Testis (tissue), 3 donors: ENCODE measurements around the gene OSBPL8. TPM values are rescaled to one million over a fixed set of nuclear protein-coding genes. Genes with fewer than 3 reads are reported as not detected.

ENCODE experiments used
- DNase-seq: peaks from one replicate; pipeline ENCODE4 v3.0.0-alpha.2; 2019
- H3K27ac ChIP-seq, 2 donors: fragments of 200-600 bp; sonication (generic); one replicate each; pipeline ENCODE4 v1.5.1; 2019
- H3K27me3 ChIP-seq: fragments of 200-600 bp; sonication (generic); one replicate; pipeline ENCODE4 v1.5.1; 2019
- H3K36me3 ChIP-seq: fragments of 200-600 bp; sonication (generic); one replicate; pipeline ENCODE4 v1.5.1; 2017; ENCODE audit warnings: low read depth; ENCODE audit errors: missing control alignments
- H3K4me1 ChIP-seq: fragments of 200-600 bp; sonication (generic); one replicate; pipeline ENCODE4 v1.5.1; 2019
- H3K4me3 ChIP-seq, 2 donors: fragments of 200-600 bp; sonication (generic); one replicate each; pipeline ENCODE4 v1.5.1; 2017 to 2019
- H3K9me3 ChIP-seq: fragments of 200-600 bp; sonication (generic); one replicate; pipeline ENCODE4 v1.5.1; 2017
- POLR2A ChIP-seq: fragments of 450-650 bp; IDR thresholded peaks from one replicate; pipeline ENCODE4 v1.6.1; 2017; ENCODE audit warnings: antibody characterized with exemption, mild to moderate bottlenecking, moderate library complexity
- WGBS, 2 donors: methylation state at CpG; one replicate each; pipeline ENCODE4 v1.1.5; 2018; 5-methylcytosine and 5-hydroxymethylcytosine counted together
- intact Hi-C: fragments of 100-400 bp; cut with DNase I; formaldehyde crosslinking; loops from one replicate; pipeline ENCODE4 v1.15.1; 2023; ENCODE audit warnings: low total_unique reads
- polyA plus RNA-seq: library from polyadenylated mRNA; stranded (reverse); fragments of 350-450 nt; fragmentation: Illumina TruSeq; extraction: RNeasy Lipid Tissue Mini Kit (QIAGEN cat#74804); gene quantifications from one replicate; pipeline ENCODE4 v1.2.3, GENCODE V29; 2014; ENCODE audit warnings: low read depth, low replicate concordance; ENCODE audit not compliant: insufficient read depth
- total RNA-seq, 2 donors: library from RNA; depleted of rRNA; stranded (reverse); fragments of >200 nt; gene quantifications; one replicate each; pipeline ENCODE4 v1.2.3, GENCODE V29; 2016
- TF ChIP-seq, protein P1 (sequence below), 3 experiments: fragments of 450-650 bp in 2 of 3; fragments of 200-600 bp in 1 of 3; sonication (generic) in 1 of 3; IDR thresholded peaks; one replicate each; pipeline ENCODE4 v1.5.1; 2016 to 2019; ENCODE audit warnings: antibody characterized with exemption in 3 of 3, mild to moderate bottlenecking in 2 of 3, moderate library complexity in 1 of 3

Gene OSBPL8
- total and polyA plus RNA-seq, 3 donors from 2014 or later, result 19.1 to 77.5 (median 64.3) TPM

DNA sequence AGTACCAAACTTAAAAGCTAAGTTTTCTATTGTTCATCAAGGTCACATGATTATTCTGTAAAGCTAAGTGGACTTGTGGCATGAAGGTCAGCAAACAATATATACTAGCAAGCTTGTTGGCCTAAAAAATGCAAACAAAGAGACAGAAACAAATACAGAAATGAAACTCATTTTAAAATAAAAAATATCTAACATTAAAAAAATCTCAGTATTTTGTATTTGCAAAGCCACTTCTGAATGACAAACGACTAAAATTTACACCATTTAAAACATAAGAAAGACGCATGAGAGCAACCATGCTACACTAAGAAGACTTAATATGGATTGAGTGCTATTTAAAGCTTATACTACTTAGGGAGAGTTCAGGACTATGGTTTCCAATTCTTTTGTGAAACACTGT lies 138.5 kb downstream of the OSBPL8 start:
- no peak for TF ChIP-seq POLR2A
- TF ChIP-seq, protein P1, sequence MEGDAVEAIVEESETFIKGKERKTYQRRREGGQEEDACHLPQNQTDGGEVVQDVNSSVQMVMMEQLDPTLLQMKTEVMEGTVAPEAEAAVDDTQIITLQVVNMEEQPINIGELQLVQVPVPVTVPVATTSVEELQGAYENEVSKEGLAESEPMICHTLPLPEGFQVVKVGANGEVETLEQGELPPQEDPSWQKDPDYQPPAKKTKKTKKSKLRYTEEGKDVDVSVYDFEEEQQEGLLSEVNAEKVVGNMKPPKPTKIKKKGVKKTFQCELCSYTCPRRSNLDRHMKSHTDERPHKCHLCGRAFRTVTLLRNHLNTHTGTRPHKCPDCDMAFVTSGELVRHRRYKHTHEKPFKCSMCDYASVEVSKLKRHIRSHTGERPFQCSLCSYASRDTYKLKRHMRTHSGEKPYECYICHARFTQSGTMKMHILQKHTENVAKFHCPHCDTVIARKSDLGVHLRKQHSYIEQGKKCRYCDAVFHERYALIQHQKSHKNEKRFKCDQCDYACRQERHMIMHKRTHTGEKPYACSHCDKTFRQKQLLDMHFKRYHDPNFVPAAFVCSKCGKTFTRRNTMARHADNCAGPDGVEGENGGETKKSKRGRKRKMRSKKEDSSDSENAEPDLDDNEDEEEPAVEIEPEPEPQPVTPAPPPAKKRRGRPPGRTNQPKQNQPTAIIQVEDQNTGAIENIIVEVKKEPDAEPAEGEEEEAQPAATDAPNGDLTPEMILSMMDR (IDR thresholded peaks at IDR 0.05), result no peak
- Histone ChIP-seq H3K4me3 (no peak overlapping the region), H3K9me3 (no peaks in the 10 kb centered on the region), H3K27me3 (no peaks in the 10 kb centered on the region), H3K27ac (no peak overlapping the region), H3K36me3 (no peaks in the 10 kb centered on the region), H3K4me1 (no peaks in the 10 kb centered on the region)
- intact Hi-C loops, result no loop called here
- WGBS, 2 donors, result 86 to 90% methylated on average over 2 of the region's 2 CpGs
- DNase-seq, result no peak

DNA sequence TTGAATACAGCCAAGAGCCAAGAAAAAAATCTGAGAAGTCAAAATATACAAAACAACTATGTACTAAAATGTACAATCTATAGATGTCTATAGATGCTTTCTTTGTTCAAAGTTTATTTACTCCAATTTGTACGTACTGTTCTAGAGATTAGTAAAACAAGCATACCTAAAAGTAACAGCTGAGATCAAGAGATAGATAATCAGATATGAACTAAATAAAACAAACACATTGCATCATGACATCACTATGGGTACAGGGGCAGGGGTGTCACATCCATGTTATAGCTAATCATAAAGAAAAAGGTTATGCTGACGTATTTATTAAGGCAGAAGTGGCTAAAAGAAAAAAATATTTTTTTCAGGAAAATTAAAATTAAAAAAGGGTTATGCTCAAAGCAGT lies 139.3 kb downstream of the OSBPL8 start:
- intact Hi-C loops, result no loop called here
- WGBS, 2 donors, result 82 to 93% methylated on average over 2 of the region's 2 CpGs
- H3K4me3 ChIP-seq, result no peak overlapping the region
- DNase-seq, result no peak
- no peaks in the 10 kb centered on the region for H3K27me3 ChIP-seq
- H3K27ac ChIP-seq, result no peak overlapping the region
- H3K4me1 ChIP-seq, result no peaks in the 10 kb centered on the region
- TF ChIP-seq, protein P1 (IDR thresholded peaks at IDR 0.05), result no peak
- TF ChIP-seq POLR2A, result no peak
- H3K9me3 ChIP-seq, result no peaks in the 10 kb centered on the region
- no peaks in the 10 kb centered on the region for H3K36me3 ChIP-seq

DNA sequence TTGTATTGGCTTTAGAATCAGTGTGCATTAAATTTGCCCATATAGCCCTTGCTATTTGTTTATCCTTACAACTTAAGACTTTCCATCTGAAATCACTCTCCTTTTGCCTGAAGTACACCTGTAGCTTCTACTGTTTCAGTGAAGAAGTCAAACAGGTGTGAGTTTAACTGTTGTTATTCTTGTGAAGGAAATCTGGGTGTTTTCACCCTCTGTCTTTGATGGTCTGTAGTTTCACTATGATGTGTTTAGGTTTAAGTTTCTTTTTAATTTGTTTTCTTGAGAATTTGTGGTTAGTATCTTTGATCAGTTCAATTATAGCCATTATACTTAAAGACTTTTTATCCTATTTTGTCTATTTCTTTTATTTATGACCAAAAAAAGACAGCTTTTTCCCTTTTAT lies 142.5 kb downstream of the OSBPL8 start:
- TF ChIP-seq, protein P1 (IDR thresholded peaks at IDR 0.05), result no peak
- TF ChIP-seq POLR2A, result no peak
- Histone ChIP-seq H3K4me1 (no peaks in the 10 kb centered on the region), H3K27me3 (no peaks in the 10 kb centered on the region), H3K27ac (no peak overlapping the region), H3K36me3 (no peaks in the 10 kb centered on the region), H3K4me3 (no peak overlapping the region), H3K9me3 (no peaks in the 10 kb centered on the region)
- no peak for DNase-seq
- intact Hi-C loops, result no loop called here

DNA sequence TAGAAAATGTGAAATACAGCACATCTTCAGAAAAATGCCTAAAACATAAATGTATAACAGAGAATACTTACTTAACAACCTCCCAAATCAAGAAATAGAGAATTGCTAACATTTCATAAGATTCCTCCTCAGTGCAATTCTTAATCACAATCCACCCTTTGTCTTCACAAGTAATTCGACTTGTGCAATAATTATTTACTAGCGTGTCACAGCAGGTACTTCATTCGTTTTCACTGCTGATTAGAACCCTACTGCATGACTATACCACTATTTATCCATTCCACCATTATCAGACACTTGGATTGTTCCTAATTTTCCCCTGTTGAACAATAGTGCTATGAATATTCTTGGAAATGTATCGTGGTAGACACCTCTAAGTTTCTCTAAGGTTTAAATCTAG lies 146.4 kb downstream of the OSBPL8 start:
- Histone ChIP-seq H3K36me3 (no peaks in the 10 kb centered on the region), H3K4me3 (no peak overlapping the region), H3K9me3 (no peaks in the 10 kb centered on the region), H3K27me3 (no peaks in the 10 kb centered on the region), H3K27ac (no peak overlapping the region), H3K4me1 (no peaks in the 10 kb centered on the region)
- intact Hi-C loops, result no loop called here
- DNase-seq, result no peak
- WGBS, 2 donors, result 92% methylated on average over 4 of the region's 4 CpGs
- TF ChIP-seq, protein P1 (IDR thresholded peaks at IDR 0.05), result no peak
- TF ChIP-seq POLR2A, result no peak

DNA sequence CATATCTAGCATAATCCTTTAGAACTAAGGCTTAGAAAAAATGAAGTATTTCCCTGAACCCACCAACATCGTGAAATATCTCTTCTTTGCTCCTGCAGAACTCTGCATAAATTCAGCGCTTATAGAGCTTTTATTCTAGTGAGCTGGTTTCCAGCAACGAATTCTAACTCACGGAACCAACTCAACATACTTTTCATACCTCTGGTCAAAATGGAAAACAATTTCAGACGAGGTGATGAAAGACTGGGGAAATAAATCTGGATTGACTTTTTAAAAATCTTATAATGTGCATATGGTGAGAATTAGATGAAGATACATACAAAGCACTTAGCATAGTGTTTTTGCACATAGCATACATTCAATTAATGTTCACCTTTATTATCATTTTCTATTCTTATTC lies 148.8 kb downstream of the OSBPL8 start:
- Histone ChIP-seq H3K9me3 (no peaks in the 10 kb centered on the region), H3K27ac (no peak overlapping the region), H3K36me3 (no peaks in the 10 kb centered on the region), H3K27me3 (no peaks in the 10 kb centered on the region), H3K4me1 (no peaks in the 10 kb centered on the region), H3K4me3 (no peak overlapping the region)
- 87 to 88% methylated on average over 5 of the region's 5 CpGs for WGBS, 2 donors
- TF ChIP-seq, protein P1 (IDR thresholded peaks at IDR 0.05), result no peak
- no peak for TF ChIP-seq POLR2A
- intact Hi-C loops, result no loop called here
- DNase-seq, result no peak
